ENCODE measurements around the gene SLC35E2B. TPM values are rescaled to one million over a fixed set of nuclear protein-coding genes. Genes with fewer than 3 reads are reported as not detected.

SLC35E2B gene
- total RNA-seq, 1 experiment from 2014 or later: 41.7 TPM

DNA sequence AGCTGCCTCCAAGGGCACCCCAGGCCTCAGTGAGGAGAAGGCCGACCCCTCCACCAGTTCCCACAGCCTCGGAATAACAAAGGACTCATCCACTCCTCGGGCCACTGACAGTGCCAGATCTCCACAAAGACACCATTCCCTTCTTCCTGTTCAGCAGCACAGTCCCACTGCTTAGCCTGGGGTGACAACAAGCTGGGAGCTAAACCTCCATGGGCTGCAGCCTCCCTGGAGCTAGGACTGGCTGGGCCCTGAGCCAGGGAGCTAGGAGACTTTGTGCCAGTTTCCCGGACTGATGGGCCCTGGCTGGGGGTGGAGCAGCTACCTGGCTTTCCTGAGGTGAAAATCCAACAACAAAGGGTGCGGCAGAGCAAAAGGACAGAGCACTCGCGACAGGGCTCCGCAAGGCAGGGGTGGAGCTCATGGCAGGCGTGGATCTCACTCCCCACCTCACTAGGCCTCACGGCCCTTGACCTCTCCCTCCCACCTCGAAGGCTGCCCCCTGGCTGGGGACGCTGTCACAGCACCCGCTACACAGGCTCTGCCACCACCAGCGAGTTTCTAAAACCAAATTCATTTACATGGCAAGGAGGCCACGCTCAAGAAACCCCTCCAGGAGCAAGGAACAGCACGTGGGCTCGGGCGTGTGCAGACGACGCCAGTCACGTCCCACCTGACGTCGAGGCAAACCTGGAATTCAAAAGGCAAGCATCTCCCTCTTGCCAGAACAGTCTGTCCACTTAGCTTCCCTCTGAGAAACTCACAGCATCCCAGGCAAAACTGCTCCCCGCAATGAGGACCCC is 13.8 kb downstream of the SLC35E2B start:
- no peak overlapping the region for H3K27ac ChIP-seq (ENCODE audit: insufficient read length, low read depth, low read length)
- H2BK15ac ChIP-seq (ENCODE audit: low read depth, low read length): no peak overlapping the region
- H3K23me2 ChIP-seq (ENCODE audit: insufficient read length, low read depth, low read length, poor library complexity, severe bottlenecking): no peaks in the 10 kb centered on the region
- no peak overlapping the region for H3K56ac ChIP-seq (ENCODE audit: insufficient read length, low read depth, low read length)
- H3K79me1 ChIP-seq (ENCODE audit: insufficient read depth, low read depth, low read length, poor library complexity, severe bottlenecking): no peaks in the 10 kb centered on the region
- H4K8ac ChIP-seq (replicated peaks; ENCODE audit: insufficient read length, low read depth, low read length): no peak overlapping the region
- Mint-ChIP-seq H3K27me3 (ENCODE audit: low read depth) (no peaks in the 10 kb centered on the region), H3K4me3 (peak overlapping the region in 1 of 2 experiments; percentile 15; a peak in 2 of 5 replicates), H3K4me1 (peaks cover 27 to 35% of the 10 kb centered on the region in 2 experiments), H3K9me3 (no peaks in the 10 kb centered on the region), H3K27ac (peak overlapping the region; percentile 83 to 93 (median 85); a peak in 6 of 7 replicates), H3K36me3 (ENCODE audit: insufficient read depth in 1 of 3, low read depth in 3 of 3) (peaks cover 0 to 9% (median 9%) of the 10 kb centered on the region in 3 experiments; a peak in 4 of 7 replicates)
- H3K14ac ChIP-seq (ENCODE audit: insufficient read depth, low read length): 0 out of 2 replicates have a peak overlapping the region, but pooled peaks have one; percentile 16
- no peak overlapping the region for H4K5ac ChIP-seq (ENCODE audit: insufficient read length, low read depth, low read length)
- no peak overlapping the region for H2BK12ac ChIP-seq (ENCODE audit: insufficient read length, low read depth, low read length)
- H4K91ac ChIP-seq (ENCODE audit: insufficient read length, low read depth, low read length): no peak overlapping the region
- H3K4me1 ChIP-seq (ENCODE audit: insufficient read depth, low read length): peaks cover 2% of the 10 kb centered on the region; the same call in 1 of the 2 replicates
- no peaks in the 10 kb centered on the region for H3K27me3 ChIP-seq (ENCODE audit: insufficient read depth, low read length)
- WGBS (ENCODE audit: extremely low coverage, insufficient read length, low lambda C conversion rate): no CpG with 5 or more reads among the region's 24 CpGs
- H3T11ph ChIP-seq (ENCODE audit: low read length): no peak overlapping the region
- H2BK120ac ChIP-seq (ENCODE audit: low read depth, low read length, poor library complexity, severe bottlenecking): no peak overlapping the region
- TF ChIP-seq, protein P1, sequence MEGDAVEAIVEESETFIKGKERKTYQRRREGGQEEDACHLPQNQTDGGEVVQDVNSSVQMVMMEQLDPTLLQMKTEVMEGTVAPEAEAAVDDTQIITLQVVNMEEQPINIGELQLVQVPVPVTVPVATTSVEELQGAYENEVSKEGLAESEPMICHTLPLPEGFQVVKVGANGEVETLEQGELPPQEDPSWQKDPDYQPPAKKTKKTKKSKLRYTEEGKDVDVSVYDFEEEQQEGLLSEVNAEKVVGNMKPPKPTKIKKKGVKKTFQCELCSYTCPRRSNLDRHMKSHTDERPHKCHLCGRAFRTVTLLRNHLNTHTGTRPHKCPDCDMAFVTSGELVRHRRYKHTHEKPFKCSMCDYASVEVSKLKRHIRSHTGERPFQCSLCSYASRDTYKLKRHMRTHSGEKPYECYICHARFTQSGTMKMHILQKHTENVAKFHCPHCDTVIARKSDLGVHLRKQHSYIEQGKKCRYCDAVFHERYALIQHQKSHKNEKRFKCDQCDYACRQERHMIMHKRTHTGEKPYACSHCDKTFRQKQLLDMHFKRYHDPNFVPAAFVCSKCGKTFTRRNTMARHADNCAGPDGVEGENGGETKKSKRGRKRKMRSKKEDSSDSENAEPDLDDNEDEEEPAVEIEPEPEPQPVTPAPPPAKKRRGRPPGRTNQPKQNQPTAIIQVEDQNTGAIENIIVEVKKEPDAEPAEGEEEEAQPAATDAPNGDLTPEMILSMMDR (conservative IDR thresholded peaks at IDR 0.05): peak; percentile 50
- no peak overlapping the region for H3K4me2 ChIP-seq (ENCODE audit: insufficient read depth, insufficient read length, low read length)
- H3K9ac ChIP-seq (ENCODE audit: extremely low read depth, insufficient read length, low read length): peak overlapping the region; percentile 20
- H2BK20ac ChIP-seq (ENCODE audit: low read depth, low read length, poor library complexity, severe bottlenecking): no peak overlapping the region
- H4K20me1 ChIP-seq (ENCODE audit: control insufficient read depth, insufficient read depth, insufficient read length): no peaks in the 10 kb centered on the region
- H3K18ac ChIP-seq (ENCODE audit: insufficient read length, low read depth, low read length): no peak overlapping the region
- DNase-seq: peak; percentile 50
- H3K23ac ChIP-seq (ENCODE audit: insufficient read length, low read depth, low read length): no peak overlapping the region
- H2AFZ ChIP-seq (ENCODE audit: low read length): no peak overlapping the region
- H2AK5ac ChIP-seq (ENCODE audit: insufficient read length, low read length): no peak overlapping the region
- peaks cover 2% of the 10 kb centered on the region; the same call in 1 of the 2 replicates for H3K79me2 ChIP-seq (ENCODE audit: insufficient read depth, low read length)
- no peak overlapping the region for H2BK5ac ChIP-seq (ENCODE audit: insufficient read length, low read length)
- no peaks in the 10 kb centered on the region for H3K9me3 ChIP-seq (ENCODE audit: control insufficient read depth, low read depth, low read length)
- no peak overlapping the region for H3K4ac ChIP-seq (ENCODE audit: low read depth, low read length)
